Gastroesophageal sphincter (tissue), 3 donors: Measurements from ENCODE around the gene SEPHS1.

Experiments
- CTCF ChIP-seq, 4 experiments: fragments of 200-600 bp in 2 of 4; fragments of 450-650 bp in 2 of 4; sonication (generic) in 1 of 4; IDR thresholded peaks; one replicate each; pipeline ENCODE4 v1.5.1; 2017 to 2019; ENCODE audit warnings: antibody characterized with exemption in 4 of 4, mild to moderate bottlenecking in 2 of 4, moderate library complexity in 2 of 4
- EP300 ChIP-seq: sonication (generic); formaldehyde crosslinking; IDR thresholded peaks from one replicate; pipeline ENCODE4 v1.6.1; 2017; ENCODE audit warnings: antibody characterized with exemption, mild to moderate bottlenecking

- TF ChIP-seq CTCF (IDR thresholded peaks at IDR 0.05): peak in 2 of 4 experiments; percentile 13 to 23
- TF ChIP-seq EP300: no peak
These were observed 48.4 kb downstream of the SEPHS1 start, which contains the start of gene PHYH for GRCh38 chr10:13299437-13300287.
